Fibroblast of skin of back (primary cell): ENCODE results near the gene DDN. TPM values are rescaled to one million over a fixed set of nuclear protein-coding genes. Genes with fewer than 3 reads are reported as not detected.

ENCODE experiments used
- DNase-seq: peaks from one replicate; pipeline ENCODE4 v3.0.0-alpha.2; 2013
- polyA plus RNA-seq, 2 experiments: library from polyadenylated mRNA; unstranded; fragments of 120-200 nt; gene quantifications; one replicate each; pipeline ENCODE4 v1.2.1, GENCODE V29; 2013; ENCODE audit not compliant: insufficient read length in 2 of 2

DDN gene
- 0.32 TPM for polyA plus RNA-seq (2013, experiment 1 of 2; ENCODE audit: insufficient read length)
- polyA plus RNA-seq (2013, experiment 2 of 2; ENCODE audit: insufficient read length): 0.36 TPM

DNA sequence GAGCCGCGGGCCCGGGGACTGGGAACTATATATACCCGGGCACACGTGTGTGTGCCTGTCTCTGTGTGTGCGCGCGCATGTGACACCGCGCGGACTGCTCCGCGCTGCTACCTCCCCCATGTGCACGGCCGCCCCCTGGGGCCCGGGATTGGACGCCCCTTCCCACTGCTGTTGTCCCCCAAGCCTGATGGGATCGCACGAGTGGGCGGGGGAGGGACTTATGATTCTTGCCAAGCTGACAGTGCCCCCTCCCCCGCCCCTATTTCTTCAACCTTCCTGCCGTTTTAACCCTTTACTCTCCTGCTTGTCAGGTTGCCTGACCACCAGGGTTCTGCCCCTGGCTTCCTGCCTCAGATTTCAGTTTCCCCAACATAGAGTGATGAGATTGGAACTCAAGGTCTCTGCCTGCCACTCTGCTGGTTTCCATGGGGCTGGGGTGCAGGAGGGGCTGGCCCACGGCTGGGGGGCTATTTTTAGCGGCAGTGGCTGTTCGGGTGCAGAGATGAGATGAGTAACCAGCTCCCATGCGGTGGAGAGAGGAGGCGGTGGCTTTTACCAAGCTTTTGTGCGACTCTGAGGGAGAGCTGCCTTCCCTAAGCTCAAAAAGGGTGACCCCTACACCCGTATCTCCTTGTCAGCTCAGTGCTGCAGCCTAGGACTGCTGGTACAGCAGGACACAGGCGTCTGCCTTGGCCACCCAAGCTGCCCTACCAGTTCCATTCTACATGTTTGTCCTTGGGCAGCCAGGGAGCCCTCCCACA, at the start of gene DDN:
Gene DDN (minus strand): TSS at position 5 of the 761 bp plus-strand sequence. CDS start 88 bp downstream, outside the sequence.
- DNase-seq: peak; percentile 62

DNA sequence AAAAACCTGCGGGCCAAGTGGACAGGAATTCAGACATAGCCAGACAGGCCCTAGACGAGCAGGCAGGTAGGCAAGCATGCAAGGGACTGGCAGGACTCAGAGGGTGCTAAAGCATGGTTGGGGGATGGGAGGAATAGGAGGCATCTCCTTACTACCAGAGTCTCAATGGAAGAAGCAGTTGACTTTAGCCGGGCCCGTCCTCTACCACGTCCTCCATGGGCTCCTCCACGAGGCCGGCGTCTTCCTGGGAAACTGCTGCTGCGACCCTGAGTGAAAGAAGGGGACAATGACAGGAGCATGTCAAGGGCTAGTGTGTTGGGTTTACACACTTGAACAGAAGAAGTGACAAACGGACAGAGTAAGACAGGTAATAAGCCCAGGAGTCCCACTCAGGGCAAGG, 49.8 kb upstream of the DDN start:
- no peak for DNase-seq

DNA sequence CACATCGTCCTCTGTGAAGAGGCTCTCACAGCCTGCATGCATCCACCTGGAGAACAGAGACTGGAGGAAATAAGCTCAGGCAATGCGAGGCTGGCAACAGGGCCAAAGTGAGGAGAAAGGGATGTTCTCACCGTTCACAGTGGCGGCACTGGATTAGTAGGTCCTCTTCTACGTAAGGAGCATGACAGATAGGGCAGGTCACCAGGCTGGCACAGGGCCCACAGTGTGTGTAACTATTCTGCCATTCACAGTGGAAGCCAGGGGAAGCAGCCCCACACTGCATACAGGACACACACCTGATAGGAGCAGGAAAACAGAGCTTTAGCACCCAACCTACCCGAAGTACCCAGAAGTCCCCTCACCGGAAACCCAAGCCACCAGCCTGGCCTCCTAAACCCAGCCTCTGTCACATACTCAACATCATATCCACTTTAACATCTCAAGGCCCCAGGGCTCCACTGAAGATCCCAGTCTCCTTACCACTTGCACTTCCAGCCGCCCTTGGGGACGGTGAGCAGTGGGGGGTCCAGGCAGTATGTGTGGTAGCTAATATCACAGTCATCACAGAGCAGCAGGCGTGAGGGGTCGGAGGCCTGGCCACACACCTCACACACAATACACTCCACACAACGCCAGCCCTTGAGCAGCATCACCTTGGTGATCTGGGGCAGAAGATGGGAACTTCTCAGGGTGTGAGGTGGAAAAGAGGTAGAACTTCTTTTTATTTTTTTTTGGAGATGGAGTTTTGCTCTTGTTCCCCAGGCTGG, 47.1 kb upstream of the DDN start:
- DNase-seq: no peak

DNA sequence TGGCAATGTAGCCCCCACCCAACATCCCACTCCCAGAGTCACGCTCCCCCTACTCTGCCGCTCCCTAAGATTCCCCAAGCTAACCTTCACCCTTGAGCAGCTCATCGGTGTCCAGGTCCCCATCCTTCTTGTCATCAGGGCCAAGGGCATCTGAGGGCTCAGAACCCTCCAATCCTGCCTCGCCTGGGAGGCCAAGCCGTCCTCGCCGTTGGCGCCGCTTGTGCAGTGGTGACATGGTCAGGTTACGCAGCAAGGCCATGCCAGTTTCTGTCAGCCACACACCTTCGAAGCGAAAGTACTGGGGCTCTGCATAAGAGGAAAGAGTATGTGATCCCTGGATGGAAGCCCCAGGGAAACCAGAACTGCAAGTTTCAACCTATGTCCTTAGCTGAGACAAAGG, 45.5 kb upstream of the DDN start:
- DNase-seq: no peak

DNA sequence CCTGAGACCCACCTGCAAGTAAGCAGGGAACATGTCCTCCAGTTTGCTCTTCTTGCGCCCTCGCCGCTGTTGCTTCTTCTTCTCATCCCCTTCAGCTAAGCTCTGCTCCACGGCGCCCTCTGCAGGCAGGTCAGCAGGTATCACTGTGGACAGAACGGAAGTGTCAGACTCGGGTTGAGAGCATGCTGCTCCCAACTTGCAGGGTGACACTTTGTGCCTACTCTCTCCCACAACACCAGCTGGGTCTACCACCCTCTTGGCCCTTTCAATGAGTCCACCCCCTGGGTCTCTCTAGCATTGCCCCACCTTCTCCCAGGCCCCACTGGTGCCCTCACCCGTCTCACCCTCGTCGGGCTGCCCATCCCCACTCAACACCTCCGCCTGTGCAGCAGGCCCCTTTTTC, 44.7 kb upstream of the DDN start:
- DNase-seq: peak; percentile 51

DNA sequence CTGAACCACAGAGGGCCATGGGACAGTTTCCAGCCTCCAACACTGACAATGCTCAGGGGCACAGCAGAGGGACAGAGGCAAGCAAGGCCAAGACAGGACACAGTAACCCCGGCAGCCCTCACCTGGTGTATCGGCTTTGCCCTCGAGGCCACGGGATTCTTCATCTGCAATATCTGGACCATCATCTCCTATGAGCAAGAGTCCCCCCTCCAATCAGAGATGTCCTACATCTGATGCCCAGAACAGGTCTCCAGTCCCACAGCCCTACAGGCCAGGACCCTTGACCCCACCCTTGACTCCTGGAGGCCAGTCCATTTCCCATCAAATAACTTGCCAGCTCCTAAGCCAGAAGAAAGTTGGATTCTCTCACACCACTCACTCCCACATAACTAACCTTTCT, 44.1 kb upstream of the DDN start:
- no peak for DNase-seq

DNA sequence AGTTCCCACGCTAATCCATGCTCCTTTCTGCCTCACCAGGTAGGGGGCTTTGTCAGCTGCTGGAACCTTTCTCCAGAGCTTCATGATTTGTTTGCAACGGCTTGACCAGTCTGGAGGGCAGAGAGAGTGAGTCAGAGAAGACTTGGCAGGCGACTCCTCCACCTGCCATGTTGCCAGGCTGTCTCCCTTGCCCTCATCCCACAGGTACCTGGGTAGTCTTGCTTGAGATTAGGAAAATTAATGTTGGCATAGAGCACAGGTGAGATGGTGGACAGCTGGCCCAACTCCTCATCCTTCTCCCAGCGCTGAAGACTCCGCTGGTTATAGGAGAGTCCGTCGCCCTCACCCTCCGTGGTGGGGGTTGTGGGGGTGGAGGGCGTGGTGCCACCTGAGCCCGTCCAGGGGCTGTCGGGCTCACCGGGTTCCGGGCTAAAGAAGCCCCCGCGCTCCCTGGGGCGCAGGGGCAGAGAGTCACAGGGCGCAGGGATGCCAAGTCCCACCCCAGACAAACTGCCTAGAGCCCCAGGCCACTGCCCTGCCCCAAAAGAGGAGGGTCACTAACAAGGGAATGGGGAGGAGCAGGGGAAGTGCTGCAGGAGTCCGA, 42.8 kb upstream of the DDN start:
- no peak for DNase-seq

DNA sequence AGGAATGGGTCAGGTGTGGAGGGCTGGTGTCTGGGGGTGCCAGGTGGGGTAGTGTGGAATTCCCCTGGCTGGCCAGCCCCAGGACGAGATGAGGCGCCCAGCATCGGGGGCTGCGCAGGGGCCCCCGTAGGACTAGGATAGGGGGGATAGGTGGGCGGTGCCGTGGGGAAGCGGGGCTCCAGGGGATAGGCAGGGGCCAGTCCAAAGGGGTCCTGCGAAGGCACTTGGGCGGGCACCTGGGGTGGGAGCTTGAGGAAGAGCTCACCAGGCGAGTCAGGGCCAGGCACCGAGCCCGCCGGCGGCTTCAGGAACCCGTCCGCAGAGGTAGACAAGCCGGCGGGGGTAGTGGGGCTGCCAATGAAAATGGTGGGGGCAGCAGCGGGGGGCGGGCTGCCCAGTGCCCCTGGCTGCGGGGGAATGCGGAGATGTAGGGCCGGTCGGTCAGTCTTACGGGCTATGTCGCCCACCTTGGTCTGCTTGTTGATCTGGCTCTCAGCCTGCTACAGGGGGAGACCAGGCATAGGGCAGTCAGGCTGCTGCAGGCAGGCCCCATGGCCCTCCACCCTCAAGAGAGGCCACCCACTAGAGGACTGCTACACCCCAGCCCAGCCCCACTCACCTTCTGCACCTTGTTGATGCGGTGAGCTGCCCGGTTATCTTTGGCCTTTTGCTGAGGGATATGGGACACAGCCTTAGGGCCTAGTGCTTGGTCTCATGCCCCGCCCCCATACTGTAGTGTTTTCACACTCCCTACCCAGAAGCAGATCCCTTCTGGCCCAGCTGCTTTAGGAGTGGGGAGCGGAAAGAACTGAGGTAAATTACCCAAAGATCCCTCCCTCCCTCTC, 42.1 kb upstream of the DDN start:
- no peak for DNase-seq

DNA sequence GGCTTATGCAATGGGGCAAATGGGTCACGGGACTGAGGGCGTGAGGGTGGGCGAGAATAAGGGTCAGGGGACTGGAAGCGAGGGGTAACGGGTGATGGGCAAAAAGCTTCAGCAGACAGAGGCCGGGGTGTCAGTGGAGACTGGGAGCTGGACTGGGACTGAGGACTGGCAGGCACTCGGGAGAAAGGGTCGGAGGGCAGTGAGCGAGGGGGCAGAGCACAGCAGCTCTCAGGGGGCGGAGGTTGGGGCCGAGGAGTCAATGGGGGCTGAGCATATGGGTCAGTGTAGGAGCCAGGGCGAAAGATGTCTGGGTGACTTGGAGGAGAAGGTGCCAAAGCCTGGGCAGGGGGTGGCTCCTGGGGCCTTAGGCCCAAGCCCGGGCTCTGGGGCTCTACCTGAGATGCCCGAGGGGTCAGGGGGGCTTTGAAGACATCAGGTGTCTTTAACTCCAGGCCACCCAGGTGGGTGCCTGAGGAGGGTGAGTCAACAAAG, 41.2 kb upstream of the DDN start:
- no peak for DNase-seq

DNA sequence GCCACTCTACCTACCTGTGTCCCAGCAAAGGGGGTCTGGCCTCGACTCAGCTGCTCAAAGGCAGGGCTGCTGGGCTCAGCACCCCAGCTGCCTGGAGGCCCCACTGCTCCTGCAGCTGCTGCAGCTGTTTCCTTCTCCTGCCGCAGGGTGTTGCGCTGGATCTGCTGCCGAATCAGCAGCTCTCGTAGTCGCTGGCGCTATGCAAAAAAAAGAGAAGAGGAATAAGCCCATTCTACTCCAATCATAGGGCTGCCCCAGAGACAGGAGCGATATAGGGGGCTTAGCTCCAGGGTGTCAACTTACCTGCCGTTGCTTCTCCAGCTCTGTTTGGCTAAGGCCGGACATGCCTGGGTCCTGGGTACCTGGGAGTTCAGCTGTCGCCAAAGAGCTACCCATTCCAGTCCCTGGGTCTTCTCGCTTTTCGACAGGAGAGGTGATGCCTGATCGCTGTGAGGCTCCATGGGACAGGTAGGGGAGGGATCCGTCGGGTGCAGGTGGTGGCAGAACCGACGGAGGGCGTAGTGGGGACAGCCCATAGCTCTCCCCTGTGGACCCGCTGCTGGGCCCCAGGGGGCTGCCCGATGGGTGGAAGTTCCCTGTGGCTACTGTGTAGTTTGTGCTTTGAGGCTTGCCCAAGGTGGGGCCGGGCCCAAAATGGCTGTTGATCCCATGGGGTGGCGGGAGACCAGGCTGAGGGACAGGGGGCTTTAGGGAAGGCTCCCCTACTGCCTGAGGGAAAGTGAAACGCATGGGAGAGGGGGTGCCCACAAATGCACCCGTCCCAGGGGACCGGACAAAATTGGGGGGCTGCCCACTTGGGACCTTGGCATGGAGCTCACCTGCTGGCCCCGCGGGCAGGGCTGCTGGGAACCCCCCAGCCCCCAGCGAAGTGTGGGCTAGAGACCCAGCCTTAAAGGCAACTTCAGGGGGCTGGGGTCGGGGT, 40.5 kb upstream of the DDN start:
- DNase-seq: no peak

DNA sequence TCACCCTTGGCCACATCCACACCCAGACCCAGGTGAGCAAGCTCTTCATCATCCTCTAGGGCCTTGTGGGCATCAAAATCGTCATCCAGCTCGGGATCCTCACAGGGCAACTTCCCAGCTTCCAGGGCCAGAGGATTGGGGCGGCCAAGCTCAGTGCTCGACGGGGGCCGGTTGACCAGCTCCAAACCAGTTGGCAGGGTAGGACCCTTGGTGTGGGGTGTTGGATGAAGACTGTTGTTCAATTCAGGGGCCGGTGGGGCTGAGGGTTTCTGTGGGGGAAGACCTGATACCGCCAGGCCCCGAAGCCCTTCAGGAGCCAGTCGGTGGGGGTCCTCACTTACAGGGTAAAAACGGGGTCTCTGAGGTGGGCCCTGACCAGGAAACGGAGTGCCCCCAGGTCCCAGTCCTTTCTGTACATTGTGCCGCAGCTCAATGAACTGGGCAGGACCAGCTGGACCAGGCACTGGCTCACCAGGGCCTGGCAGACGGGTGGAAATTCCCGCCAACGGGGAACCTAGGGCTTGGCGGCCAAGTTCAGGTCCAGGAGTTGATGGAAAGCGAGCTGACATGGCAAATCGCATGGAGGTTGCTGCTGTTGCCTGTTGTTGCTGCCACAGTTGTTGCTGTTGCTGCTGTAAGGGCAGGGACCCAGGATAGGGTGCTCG, 39.2 kb upstream of the DDN start:
- no peak for DNase-seq

DNA sequence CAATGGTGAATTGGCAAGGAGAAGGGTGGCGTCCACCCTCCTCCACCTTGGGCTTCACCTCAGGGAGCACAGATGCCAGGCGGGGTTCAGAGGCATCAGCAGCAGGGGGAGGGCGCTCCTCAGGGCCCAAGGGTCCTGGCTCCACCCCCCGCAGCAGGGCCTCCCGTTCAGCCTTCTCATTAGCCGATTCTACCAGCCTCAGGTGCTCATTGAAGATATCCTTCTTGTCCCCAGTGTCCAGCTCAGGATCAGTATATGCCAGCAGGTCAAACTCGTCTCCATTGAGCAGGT, 38.7 kb upstream of the DDN start:
- no peak for DNase-seq

DNA sequence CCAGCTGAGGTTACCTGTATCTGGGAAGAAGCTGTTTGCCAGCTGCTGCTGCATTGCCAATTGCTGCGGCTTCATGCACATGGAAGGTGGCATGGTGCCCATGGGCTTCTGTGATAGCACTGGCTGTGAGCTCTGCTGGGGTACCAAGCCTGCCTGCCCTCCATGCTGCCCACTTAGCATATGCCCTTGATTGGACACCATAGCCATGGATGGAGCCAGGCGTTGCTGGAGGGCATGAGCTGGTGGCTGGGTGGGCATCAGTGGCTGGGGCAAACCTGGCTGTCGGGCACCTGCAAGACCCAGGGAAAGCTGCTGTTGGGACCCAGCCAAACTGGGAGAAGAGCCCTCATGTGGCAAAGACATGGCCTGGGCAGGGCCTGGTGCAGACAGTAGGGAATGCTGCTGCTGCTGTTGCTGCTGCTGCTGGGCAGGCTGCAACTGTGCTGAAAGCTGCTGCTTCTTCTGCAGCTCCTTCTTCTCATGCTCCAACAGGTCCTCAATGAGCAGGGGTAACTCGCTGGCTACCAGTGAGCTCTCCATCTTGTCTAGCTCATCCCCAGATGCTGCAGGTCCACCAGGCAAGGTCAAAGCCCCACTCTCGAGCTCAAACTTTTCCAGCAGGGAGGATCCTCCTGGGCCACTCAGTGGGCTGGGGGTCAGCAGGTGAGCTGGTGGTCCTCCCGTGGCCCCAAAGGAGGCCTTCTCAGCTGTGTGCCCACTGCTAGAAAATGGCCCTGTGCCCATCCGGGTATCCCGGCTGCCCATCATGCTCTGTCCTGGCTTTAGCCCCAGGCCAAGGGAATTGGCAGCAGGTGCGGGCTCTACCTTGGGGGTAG, 38.2 kb upstream of the DDN start:
- no peak for DNase-seq

DNA sequence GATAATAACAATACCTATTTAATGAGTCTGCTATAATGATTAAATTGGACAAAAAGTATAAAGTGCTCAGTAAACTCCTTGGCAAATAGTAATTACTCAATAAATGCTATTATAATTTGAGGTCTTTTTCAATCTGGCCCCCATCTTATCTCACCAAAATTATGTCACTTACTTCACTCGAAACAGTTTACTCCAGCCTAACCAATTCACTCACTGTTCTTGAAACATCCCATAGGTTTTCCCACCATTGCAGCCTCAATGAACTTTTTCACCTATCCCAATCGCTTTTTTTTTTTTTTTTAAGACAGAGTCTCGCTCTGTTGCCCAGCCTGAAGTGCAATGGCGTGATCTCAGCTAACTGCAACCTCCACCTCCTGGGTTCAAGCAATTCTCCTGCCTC, 36.9 kb upstream of the DDN start:
- no peak for DNase-seq

DNA sequence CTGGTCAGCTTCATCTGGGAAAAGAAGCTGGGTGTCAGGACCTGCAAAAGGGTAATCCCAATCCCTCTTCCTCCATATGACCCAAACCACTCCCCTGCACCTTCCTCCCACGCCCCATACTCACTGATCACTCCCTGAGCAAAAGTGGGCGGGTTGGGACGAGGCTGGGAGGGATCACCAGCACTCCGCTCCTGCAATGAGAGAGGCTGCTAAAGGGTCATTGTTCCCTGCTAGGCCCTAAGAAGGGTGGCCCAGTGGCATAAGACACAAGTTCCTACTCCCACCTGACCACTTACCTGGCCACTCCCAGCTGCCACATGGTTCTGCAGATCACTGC, 35.1 kb upstream of the DDN start:
- DNase-seq: no peak

DNA sequence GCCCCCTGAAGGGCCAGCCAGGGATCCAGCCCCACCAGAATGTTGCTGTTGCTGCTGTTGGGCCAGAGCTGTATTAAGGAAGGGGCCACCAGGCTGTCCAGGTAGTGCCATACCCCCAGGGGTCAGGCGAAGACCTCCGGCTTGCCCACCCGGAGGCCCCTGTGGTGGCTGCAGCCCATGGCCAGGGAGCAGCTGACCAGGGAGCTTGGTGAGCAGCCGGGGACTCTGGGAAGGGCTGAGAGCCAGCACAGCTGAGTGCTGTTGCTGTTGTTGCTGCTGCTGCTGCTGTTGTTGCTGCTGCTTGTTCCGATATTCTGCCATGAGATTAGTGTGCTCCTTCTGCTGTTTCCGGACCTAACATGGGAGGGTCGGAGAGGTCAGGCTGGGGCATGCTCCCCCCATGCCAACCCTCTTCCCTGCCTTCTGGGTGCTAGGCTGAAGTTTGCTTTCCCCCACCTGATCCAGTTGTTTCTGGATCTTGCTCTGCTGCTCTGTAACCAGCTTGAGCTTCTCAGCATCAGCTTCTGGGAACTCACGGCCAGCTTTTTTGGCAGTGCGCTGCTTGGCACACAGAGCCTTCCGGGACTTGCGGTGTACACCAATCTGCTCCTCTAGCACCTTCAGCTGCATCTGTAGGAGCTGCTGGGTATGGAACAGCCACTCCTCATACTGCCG, 34.6 kb upstream of the DDN start:
- DNase-seq: no peak

DNA sequence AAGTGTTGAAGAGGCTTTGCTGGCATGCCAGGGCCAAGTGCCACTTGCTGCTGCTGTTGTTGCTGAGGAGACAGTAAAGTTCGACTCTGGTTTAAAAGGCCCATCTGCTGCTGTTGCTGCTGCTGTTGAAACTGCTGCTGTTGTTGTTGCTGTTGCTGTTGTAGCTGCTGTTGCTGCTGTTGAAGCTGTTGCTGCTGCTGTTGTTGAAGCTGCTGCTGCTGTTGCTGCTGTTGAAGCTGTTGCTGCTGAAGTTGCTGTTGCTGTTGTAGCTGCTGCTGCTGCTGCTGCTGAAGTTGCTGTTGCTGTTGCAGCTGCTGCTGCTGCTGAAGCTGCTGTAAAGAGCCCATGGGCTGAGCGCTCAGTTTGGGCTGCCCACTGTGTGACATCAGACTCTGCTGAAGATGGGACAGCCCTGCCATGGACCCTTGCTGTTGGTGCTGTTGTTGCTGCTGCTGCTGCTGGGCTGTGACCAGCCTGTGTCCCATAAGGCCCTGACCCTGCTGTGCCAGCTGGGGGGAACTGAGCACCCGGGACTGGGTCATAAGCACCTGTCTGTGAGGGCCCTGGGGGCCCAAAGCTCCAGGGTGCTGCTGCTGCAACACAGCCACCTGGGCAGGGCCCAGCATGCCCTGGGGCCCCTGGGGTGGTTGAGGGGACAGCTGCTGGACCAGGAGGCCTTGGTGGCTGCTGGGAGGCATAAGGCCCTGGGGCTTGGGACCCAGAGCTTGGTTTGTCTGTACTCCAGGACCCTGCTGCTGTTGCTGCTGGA, 33.7 kb upstream of the DDN start:
- no peak for DNase-seq

DNA sequence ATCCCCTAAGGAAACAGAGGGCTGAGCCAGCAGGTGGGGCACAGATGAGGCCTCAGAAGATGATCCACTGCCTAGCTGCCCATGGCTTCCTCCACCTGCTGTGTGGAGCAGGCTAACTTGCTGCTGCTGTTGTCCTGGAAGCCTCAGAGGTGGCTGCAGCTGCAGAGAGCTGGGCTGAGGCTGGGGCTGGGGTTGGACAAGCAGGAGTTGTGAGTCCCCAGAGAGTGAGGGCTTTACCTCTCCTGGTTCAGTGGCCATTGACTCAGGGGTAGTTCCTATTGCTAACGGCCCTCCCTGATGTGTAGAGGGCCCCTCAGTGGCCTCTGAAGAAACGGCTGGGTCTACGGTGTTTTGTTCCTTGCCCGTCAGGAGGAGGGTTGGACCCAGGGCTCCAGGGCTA, 33.1 kb upstream of the DDN start:
- no peak for DNase-seq
